A673 (cell line): ENCODE data around the gene IGF2.

Experiments used
- EZH2 ChIP-seq: fragments of 200-600 bp; sonication (generic); IDR thresholded peaks from 2 replicates; pipeline ENCODE4 v1.6.1; 2017; ENCODE audit warnings: borderline replicate concordance, low read depth, mild to moderate bottlenecking, mixed read lengths, antibody characterized with exemption, low read length; ENCODE audit not compliant: poor library complexity, severe bottlenecking
- TF ChIP-seq, protein P1 (sequence below): fragments of 300-800, 200-600 bp; sonication (generic); conservative IDR thresholded peaks from 2 replicates; pipeline ENCODE4 v1.5.1; 2017; ENCODE audit warnings: low read depth, mild to moderate bottlenecking, antibody characterized with exemption, low read length, moderate library complexity, mixed read lengths

GRCh38 chr11:2102883-2103213, 36.3 kb downstream of the IGF2 start:
- TF ChIP-seq, protein P1, sequence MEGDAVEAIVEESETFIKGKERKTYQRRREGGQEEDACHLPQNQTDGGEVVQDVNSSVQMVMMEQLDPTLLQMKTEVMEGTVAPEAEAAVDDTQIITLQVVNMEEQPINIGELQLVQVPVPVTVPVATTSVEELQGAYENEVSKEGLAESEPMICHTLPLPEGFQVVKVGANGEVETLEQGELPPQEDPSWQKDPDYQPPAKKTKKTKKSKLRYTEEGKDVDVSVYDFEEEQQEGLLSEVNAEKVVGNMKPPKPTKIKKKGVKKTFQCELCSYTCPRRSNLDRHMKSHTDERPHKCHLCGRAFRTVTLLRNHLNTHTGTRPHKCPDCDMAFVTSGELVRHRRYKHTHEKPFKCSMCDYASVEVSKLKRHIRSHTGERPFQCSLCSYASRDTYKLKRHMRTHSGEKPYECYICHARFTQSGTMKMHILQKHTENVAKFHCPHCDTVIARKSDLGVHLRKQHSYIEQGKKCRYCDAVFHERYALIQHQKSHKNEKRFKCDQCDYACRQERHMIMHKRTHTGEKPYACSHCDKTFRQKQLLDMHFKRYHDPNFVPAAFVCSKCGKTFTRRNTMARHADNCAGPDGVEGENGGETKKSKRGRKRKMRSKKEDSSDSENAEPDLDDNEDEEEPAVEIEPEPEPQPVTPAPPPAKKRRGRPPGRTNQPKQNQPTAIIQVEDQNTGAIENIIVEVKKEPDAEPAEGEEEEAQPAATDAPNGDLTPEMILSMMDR: no peak
- TF ChIP-seq EZH2: no peak
